HG03442 (cell line): ENCODE measurements around the gene MEAF6.

Experiments
- ATAC-seq: cut with Tn5 transposase; IDR thresholded peaks from one replicate; pipeline ENCODE4 v1.9.1; 2021; ENCODE audit warnings: mild to moderate bottlenecking, moderate library complexity; ENCODE audit not compliant: unreplicated experiment

The MEAF6 gene

GRCh38 chr1:37474697-37475379, 39.7 kb downstream of the MEAF6 start:
- no peak for ATAC-seq

GRCh38 chr1:37474046-37474696, 40.4 kb downstream of the MEAF6 start, which contains the start of gene ZC3H12A:
Gene ZC3H12A (plus strand): TSS chr1:37474580. CDS start chr1:37475497, 917 bp downstream.
- peak; percentile 52 for ATAC-seq

GRCh38 chr1:37473431-37474045, 41.0 kb downstream of the MEAF6 start:
- ATAC-seq: no peak

- no peak for ATAC-seq
Measured at GRCh38 chr1:37472994-37473393, 41.6 kb downstream of the MEAF6 start.

GRCh38 chr1:37472281-37472680, 42.3 kb downstream of the MEAF6 start:
- no peak for ATAC-seq

GRCh38 chr1:37471345-37472231, 43.0 kb downstream of the MEAF6 start:
- ATAC-seq: no peak

DNA sequence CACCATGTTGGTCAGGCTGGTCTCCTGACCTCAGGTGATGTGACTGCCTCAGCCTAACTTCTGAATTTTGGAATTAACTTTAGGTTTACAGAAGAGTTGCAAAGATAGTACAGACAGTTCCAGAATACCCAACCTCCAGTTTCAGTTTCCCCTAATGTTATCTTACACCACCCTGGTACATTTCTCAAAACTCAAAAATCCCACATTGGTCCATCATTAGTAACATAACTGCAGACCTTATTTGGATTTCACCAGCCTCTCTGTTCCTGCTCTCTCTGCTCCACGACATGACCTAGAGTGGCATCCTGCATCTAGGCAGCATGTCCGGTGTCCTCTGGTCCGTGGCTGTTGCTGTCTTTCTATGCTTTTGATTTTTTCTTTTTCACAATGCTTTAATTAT, 45.2 kb downstream of the MEAF6 start:
- ATAC-seq: no peak

- ATAC-seq: no peak
Measured at GRCh38 chr1:37468037-37468436, 46.5 kb downstream of the MEAF6 start.

DNA sequence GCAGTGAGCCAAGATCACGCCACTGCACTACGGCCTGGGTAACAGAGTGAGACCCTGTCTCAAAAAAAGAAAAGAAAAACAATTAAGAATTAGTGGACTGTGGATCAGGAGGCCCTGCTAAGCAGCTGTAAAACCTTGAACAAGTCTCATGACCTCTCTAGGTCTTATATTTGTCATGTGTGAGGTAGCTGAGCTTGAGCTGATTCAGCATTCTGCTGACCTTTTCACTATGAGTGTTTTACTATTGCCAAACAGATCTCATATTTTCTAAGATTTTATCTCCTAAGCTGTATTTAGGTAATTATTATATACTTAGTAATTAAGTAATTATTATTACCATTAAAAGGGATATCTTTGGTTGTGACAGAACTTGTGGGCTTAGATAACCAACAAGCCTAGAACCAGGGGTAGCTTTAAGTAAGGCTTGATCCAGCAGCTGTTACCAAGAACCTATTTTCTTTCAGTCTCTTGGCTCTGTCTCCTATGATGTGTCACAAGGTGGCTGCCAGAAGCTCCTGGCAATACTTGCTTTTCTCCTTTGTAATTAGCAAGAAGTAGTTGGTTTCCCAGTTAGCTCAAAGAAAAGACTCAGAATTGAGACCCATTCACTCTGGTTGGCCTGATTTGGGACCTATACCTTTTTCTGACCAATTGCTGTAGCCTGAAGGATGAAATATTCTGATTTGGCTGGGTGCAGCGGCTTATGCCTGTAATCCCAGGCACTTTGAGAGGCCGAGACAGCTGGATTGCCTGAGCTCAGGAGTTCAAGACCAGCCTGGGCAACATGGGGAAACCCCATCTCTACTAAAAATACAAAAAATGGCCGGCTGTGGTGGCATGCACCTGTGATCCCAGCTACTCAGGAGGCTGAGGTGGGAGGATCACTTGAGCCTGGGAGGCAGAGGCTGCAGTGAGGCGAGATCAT, 48.7 kb downstream of the MEAF6 start:
- no peak for ATAC-seq

DNA sequence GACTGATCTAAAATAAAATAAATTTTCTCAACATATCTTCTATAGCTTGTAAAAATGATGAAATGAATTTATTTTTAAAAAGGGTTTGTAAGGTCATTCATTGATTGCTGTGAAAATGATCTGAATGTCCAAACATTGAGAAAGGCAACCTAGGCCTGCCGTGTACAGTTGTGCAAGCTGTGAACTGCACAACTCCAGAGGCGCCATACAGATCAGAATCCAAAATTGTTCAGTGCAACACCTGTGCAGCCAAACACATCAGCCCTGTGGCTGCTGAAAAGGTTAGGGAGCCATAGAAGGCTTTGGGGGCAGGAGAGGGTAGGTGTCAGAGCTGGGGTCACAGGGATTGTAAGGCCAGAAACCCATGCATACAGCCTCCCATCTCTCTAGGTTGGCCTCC, 50.1 kb downstream of the MEAF6 start:
- no peak for ATAC-seq

DNA sequence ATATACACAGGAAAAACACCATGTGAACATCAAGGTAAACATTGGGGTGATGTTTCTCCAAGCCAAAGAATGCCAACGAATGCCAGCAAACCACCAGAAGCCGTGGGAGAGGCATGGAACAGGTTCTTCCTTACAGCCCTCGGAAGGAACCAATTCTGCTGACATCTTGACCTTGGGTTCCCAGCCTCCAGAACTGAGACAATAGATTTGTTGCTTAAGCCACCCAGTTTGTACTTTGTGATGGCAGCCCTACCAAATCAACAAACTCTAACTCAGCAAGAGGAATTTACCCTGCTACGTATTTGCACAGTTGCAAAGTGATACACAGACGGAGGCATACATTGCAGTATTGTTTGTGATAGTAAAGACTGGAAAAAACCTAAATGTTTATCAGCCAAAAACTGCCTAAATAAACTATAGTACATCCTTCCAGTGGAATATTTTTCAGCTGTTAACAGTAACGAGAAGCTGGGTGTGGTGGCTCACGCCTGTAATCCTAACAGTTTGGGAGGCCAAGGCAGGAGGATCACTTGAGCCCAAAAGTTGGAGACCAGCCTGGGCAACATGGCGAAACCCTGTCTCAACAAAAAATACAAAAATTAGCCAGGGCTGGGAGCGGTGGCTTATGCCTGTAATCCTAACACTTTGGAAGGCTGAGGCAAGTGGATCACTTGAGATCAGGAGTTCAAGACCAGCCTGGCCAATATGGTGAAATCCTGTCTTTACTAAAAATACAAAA, 52.7 kb downstream of the MEAF6 start:
- ATAC-seq: no peak

- ATAC-seq: no peak
Measured at GRCh38 chr1:37458551-37458950, 56.0 kb downstream of the MEAF6 start.

DNA sequence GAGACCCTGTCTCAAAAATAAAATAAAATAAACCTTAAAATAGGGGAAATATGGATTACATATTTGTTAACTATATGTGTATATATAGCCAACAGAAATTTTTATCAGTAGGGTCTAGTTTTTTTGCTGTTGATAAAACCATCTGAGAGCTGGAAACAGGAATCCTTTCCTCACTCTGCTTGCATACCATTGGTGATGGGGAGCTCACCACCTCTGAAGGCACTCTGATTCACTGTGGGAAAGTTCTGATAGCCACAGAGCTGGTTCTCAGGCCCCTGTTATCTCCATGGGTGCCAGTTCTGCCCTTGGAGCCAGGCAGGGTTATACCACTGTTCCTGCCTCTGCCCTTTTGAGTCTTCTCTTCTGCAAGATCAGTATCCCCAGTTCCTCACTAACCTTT, 58.0 kb downstream of the MEAF6 start:
- no peak for ATAC-seq

DNA sequence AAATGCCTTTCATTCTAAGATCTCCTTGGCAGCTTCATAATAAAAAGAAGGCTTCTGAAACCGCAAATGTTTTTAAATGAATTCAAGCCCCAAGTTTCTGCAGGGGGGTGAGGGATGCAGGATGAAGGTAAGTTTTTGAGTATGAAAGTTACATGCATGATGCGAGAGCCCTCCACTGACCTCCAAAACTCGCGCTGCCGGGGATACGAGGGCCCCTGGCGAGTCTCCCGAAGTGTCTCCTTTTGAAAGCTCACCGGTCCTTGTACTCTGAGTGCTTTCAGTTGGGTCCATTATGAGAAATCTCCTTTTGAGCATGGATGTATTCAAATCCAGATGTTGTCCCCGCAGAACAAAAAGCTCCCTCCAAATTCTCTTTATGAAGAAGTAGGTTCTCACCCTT, 59.0 kb downstream of the MEAF6 start:
- ATAC-seq: no peak

DNA sequence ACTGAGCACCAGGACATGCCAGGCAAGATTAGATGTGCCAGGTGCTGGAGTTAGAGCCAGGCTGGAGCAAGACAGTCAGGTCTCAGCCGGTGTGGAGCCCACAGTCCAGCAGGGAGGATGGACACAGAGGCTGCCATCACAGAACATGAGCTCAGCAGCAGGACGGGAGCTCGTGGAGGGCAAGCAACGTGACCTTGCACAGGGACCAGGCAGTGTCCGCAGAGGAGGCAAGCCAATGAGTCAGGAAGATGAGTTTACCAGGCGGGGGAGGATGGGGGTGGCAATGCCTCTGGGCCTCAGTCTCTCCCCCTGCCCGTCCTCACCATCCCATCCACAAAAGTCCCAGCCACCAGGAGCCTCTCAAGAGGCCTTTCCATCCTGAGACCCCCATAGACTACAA, 60.9 kb downstream of the MEAF6 start:
- ATAC-seq: no peak

- ATAC-seq: no peak
Measured at GRCh38 chr1:37452416-37452815, 62.1 kb downstream of the MEAF6 start.

GRCh38 chr1:37449936-37450335, 64.6 kb downstream of the MEAF6 start:
- no peak for ATAC-seq

GRCh38 chr1:37448691-37449417, 65.7 kb downstream of the MEAF6 start:
- ATAC-seq: no peak

GRCh38 chr1:37448185-37448584, 66.4 kb downstream of the MEAF6 start:
- ATAC-seq: no peak
